ENCODE data around the gene SLC2A1.
"Not testable (repeated sequence)": the region's sequence is repeated elsewhere in the genome, so short reads cannot be mapped to it uniquely, and the experiment has no call there.

Gene SLC2A1

GRCh38 chr1:42924851-42925760 is 33.6 kb downstream of the SLC2A1 start:
- POLR2A ChIA-PET = interaction anchor here (0.5 to 1.2 kb wide), 2 partner anchors 27 to 49 kb away, joined by 5 to 7 read pairs; no protein-coding TSS in a partner anchor
- no peak for TF ChIP-seq CTCF (IDR thresholded peaks at IDR 0.05; ENCODE audit: control extremely low read depth, extremely low read depth, low read depth, missing control alignments)
- CTCF ChIA-PET = interaction anchor here (1.1 to 5.5 kb wide), 5 partner anchors 11 to 148 kb away, joined by 4 to 81 read pairs (median 21); no protein-coding TSS in a partner anchor
- peak; percentile 8 for DNase-seq (ENCODE audit: extremely low spot score)

GRCh38 chr1:42924082-42924850 is 34.4 kb downstream of the SLC2A1 start:
- peak; percentile 94 for DNase-seq (ENCODE audit: extremely low spot score)
- no peak for TF ChIP-seq CTCF (IDR thresholded peaks at IDR 0.05; ENCODE audit: control extremely low read depth, extremely low read depth, low read depth, missing control alignments)
- CTCF ChIA-PET = interaction anchor here (1.1 to 5.5 kb wide), 7 partner anchors 11 to 149 kb away, joined by 4 to 81 read pairs (median 11); no protein-coding TSS in a partner anchor
- POLR2A ChIA-PET = interaction anchor here (1.2 to 1.5 kb wide), 2 partner anchors 12 to 28 kb away, joined by 4 to 7 read pairs; no protein-coding TSS in a partner anchor

GRCh38 chr1:42923367-42924081 is 35.1 kb downstream of the SLC2A1 start:
- ChIA-PET CTCF (interaction anchor here (0.6 to 5.5 kb wide), 34 partner anchors 9 to 584 kb away, joined by 3 to 81 read pairs (median 5); partner anchors contain the start of genes C1orf50 and P3H1), POLR2A (interaction anchor here (1.5 kb wide), 1 partner anchor 12 kb away, joined by 4 read pairs; no protein-coding TSS in a partner anchor)
- TF ChIP-seq CTCF (IDR thresholded peaks at IDR 0.05; ENCODE audit: control extremely low read depth, extremely low read depth, low read depth, missing control alignments) = no peak
- no peak for DNase-seq (ENCODE audit: extremely low spot score)

GRCh38 chr1:42922687-42923366 is 35.8 kb downstream of the SLC2A1 start:
- ChIA-PET CTCF (interaction anchor here (0.6 to 5.5 kb wide), 36 partner anchors 9 to 583 kb away, joined by 3 to 81 read pairs (median 5); partner anchors contain the start of genes C1orf50, P3H1 and ZNF691), POLR2A (interaction anchor here (1.5 kb wide), 1 partner anchor 13 kb away, joined by 4 read pairs; no protein-coding TSS in a partner anchor)
- DNase-seq (ENCODE audit: extremely low spot score) = peak; percentile 78
- TF ChIP-seq CTCF (IDR thresholded peaks at IDR 0.05; ENCODE audit: control extremely low read depth, extremely low read depth, low read depth, missing control alignments) = peak; percentile 81

GRCh38 chr1:42921769-42922168 is 36.9 kb downstream of the SLC2A1 start:
- no peak for TF ChIP-seq CTCF (IDR thresholded peaks at IDR 0.05; ENCODE audit: control extremely low read depth, extremely low read depth, low read depth, missing control alignments)
- CTCF ChIA-PET = interaction anchor here (0.7 to 5.5 kb wide), 13 partner anchors 8 to 582 kb away, joined by 3 to 81 read pairs (median 6); partner anchors contain the start of genes C1orf50, P3H1 and ZNF691
- no peak for DNase-seq (ENCODE audit: extremely low spot score)
- POLR2A ChIA-PET = interaction anchor here (0.7 kb wide), 2 partner anchors 11 to 32 kb away, joined by 3 to 6 read pairs; no protein-coding TSS in a partner anchor

- DNase-seq (ENCODE audit: extremely low spot score); POLR2A ChIA-PET: not testable (repeated sequence)
- CTCF ChIA-PET = interaction anchor here (1.0 to 1.2 kb wide), 2 partner anchors 154 to 157 kb away, joined by 3 to 11 read pairs; no protein-coding TSS in a partner anchor
Measured at GRCh38 chr1:42919651-42920050, 39.0 kb downstream of the SLC2A1 start.

Data from GM10248 (cell line).